GM19099 (cell line): ENCODE measurements around the gene PDE4D.

Experiments
- POLR2A ChIP-seq: IDR thresholded peaks from 3 replicates; pipeline ENCODE4 v1.6.1; 2011; ENCODE audit warnings: low read depth; ENCODE audit not compliant: insufficient read length; ENCODE audit errors: extremely low read depth

PDE4D gene

DNA sequence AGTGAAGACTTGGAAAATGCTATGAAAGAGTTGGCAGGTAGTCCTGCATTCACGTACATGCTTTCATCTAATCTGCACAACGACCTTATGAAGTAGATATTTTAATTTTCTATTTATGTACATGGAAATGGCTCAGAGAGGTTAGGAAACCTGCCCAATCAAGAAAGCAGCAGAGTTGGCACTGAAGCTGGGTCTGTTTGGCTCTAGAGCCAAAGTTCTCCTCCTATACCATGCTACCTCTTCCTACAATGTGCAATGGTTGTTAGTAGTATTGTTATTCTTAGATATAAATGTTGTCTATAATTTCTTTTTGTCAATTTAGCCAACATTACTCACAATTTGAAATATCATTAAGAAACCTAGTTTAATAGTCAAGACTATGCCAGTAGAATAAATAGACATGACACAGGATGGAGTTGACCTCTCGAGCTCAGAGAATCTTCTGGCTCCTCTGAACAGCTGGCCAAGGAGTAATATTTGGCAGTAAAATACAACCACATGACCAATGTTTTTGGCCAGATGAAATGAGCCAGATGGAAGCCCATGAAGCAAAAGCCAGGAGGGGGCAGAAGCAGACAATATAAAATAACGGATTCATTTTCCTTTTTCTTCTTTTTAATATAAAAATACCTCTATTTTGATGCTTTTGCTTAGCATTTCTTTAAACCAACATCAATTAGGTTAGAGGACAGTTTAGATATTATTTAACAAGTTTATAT, 542.3 kb downstream of the PDE4D start:
- TF ChIP-seq POLR2A: no peak

DNA sequence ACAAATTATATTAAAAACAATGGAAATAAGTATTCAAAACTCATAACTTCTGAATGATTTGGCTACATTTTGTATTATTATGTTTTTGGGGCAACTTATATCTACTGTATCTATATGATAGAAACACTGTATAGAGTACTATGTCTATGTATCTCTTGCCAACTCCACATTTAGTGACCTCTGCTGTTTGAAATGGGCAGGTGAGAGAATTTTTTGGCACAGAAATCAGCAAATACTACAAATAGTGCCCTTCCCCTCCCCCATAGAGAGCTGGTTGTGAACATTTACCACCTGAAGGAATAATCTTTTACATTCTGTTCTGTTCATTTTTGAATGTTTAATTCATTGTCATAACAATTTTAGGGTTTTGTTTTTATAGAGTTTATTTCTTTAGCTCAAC, 545.3 kb downstream of the PDE4D start:
- no peak for TF ChIP-seq POLR2A

- no peak for TF ChIP-seq POLR2A
Observed at GRCh38 chr5:59346982-59347381, 546.5 kb downstream of the PDE4D start.

DNA sequence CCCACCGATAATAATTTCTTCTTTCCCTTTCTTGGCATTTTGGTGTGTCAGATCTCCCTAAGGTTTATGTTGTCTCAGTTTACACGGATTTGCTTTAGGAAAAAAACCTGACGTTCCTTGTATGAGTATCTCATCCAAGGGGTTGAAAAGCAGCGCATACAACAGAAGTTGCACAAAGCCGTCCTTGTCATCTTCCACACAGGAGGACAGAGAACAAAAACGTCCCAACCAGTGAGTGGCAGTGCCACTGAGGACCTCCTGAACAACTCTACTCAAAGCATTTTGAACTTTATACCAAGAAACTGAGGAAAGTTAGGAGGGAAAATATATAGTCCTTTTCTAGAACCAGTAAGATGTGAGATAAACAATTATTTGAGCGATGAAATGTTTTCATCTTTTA, 547.0 kb downstream of the PDE4D start:
- TF ChIP-seq POLR2A: no peak

GRCh38 chr5:59342181-59342580, 551.3 kb downstream of the PDE4D start:
- TF ChIP-seq POLR2A: no peak

GRCh38 chr5:59341760-59342159, 551.8 kb downstream of the PDE4D start:
- no peak for TF ChIP-seq POLR2A

- no peak for TF ChIP-seq POLR2A
Observed at GRCh38 chr5:59341155-59341554, 552.4 kb downstream of the PDE4D start.

DNA sequence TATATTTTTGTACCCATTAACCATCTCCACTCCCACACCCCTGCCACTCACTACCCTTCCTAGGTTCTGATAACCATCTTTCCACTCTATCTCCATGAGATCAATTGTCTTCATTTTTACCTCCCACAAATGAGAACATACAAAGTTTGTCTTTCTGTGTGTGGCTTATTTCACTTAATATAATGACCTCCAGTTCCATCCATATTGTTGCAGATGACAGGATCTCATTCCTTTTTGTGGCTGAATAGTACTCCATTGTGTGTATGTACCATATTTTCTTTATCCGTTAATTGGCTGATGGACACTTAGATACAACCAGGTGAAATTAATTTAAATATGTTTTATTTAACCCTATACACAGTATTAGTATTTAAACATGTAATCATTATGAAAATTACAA, 552.9 kb downstream of the PDE4D start:
- no peak for TF ChIP-seq POLR2A

DNA sequence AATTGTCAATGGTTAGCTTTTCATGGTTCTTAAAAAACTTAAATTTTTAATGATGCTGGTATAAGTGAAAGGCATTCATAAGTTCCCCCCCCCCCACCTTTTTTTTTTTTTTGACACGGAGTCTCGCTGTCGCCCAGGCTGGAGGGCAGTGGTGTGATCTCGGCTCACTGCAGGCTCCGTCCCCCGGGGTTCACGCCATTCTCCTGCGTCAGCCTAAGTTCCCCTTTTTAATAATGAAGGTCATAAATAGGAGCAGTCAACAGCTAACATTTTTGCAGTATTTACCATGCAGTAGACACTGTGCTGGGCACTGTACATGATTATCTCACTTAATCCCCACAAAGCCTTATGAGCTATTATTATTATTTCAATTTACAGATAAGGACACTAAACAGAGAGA, 556.3 kb downstream of the PDE4D start:
- no peak for TF ChIP-seq POLR2A

DNA sequence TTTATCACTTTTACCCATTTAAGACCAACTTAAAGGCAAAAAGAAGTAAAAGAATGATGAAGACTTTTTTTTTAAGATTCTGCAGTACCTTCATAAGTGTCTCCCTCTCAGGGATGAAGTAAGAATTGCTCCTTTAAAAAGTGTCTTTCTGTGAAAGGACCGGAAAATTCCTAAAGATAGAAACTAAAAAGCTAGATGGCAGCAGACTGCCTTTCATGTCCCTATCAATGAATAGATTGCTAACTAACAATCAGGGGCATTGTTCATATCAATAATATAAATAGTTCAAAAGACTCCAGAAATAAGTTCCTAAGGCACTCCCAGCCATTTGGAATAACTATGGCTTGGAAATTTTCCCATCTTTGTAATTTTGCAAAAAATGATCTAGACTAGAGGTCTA, 558.0 kb downstream of the PDE4D start:
- TF ChIP-seq POLR2A: no peak

DNA sequence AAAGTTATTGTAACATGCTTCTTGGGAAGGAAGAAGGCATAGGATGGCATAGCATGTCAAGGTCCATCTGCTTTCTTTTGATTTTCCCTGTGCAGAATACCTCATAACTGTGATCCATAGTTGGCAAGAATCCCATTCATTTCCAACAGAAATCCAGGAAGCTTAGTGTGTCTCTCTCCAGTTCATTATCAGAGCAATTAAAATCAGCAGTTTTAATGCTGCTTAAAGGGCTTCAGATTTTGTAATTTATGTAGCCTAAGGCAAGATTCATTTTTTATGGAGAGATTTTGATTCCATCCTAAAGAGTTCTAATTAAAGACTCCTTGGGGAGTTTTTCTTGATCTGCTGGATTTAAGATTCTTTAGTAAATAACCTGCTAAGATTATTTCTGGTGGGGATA, 560.1 kb downstream of the PDE4D start:
- no peak for TF ChIP-seq POLR2A

- no peak for TF ChIP-seq POLR2A
Observed at GRCh38 chr5:59332236-59332973, 561.1 kb downstream of the PDE4D start.

DNA sequence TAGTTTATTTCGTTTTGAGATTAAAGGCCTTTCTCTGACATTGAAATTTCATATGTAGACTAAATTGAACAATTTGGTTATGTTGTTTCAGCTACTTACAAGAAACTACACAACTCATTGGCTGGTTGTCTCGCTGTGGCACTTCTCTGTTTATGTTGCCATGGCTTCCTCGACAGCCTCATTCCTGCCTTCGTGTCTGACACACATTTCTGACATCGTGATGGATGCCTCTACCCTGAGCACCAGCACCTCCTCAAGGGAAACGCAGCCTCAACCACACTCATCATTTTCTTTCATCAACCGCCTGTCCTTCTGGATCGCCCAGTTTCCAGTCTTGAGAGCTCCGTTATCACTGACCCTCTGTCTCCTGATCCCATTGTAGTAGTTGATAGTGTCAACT, 562.8 kb downstream of the PDE4D start:
- no peak for TF ChIP-seq POLR2A

DNA sequence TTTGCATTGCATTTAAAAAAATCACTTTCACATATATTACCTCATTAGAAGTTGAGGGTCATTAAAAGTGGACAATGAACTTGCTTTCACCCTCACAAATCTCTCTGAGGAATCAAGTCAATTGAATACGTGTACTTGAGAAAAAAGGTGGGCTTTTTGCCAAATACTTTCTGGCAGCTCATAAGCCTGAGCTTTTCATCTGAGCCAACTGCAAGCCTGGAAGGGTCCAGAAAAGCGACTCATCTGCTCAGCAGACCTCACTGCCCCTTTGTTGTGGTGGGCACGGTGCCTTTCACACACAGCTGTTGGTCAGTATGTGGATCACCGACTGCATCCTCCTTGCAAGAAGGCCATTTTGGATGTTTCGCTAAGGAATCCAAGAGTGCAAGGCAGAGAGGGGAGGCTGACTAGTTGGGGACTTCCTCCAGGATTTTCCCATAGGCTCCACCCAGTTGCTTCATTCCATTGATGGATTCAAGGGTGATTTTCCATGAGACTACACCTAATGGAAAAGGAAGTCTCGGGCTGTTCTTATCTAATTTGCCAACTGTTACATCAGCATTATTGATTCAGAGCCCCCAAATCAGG, 564.7 kb downstream of the PDE4D start:
- no peak for TF ChIP-seq POLR2A

DNA sequence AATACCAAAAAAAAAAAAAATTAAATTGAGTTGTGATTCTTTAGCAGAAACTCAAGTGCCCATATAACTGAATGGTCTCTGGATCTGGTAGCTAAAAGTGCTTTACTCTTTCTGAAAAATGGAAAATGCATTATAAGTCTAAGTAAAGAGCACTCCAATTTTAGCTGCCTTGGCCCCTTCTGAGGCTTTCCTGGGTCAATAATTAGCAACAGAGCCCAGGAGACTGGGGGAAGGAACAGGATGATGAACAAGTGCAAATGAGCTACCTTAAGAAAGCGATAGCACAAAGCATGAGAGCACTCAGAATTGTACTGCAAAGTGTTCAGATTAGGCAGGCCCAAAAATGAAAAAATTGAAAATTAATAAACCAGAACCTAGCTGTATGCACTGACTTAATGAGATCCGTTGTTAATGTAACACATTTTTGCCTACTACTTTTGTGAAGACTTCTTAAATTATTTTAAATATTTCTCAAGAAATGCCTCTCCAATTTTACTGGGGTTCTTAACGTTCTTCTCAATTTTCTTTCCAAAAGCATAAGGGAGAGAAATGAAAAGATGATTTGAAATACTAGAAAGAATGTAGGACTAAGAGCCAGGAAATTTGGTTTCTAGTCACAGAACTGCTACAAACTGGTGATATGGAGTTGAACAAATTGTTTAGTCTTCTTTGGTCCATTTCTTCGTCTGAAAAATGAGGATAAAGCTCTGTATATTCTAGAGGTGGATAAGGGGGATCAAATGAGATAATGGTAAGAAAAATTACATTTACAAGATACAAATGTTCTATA, 566.1 kb downstream of the PDE4D start:
- no peak for TF ChIP-seq POLR2A
